GM12892 (cell line): ENCODE data around the gene DLK1.

Experiments used
- POLR2A ChIP-seq: IDR thresholded peaks from 2 replicates; pipeline ENCODE4 v1.6.1; 2011; ENCODE audit warnings: low read depth, low read length, control low read depth
- POLR2AphosphoS5 ChIP-seq: IDR thresholded peaks from 2 replicates; pipeline ENCODE4 v1.6.1; 2011; ENCODE audit warnings: low read depth, low read length, control low read depth
- TAF1 ChIP-seq: IDR thresholded peaks from 2 replicates; pipeline ENCODE4 v1.6.1; 2011; ENCODE audit warnings: low read depth, mild to moderate bottlenecking, control low read depth, low read length, borderline replicate concordance

- TF ChIP-seq POLR2A: no peak
- TF ChIP-seq POLR2AphosphoS5: no peak
- TF ChIP-seq TAF1: no peak
These were observed 38.6 kb downstream of the DLK1 start for GRCh38 chr14:100765296-100765695.
